GM12878 (cell line): ENCODE results near the gene ERC2. TPM values are rescaled to one million over a fixed set of nuclear protein-coding genes. Genes with fewer than 3 reads are reported as not detected.

Source experiments
- ATAC-seq: fragments of 200-7000 bp; cut with Tn5 transposase; 3 replicates; pipeline ENCODE4 v1.9.1; 2020; ENCODE audit warnings: mild to moderate bottlenecking, moderate library complexity
- BruUV-seq: library from RNA; stranded (reverse); fragments of 400-500 nt; replicated peaks from 2 replicates; lab custom pipeline; 2021; lab: Mats Ljungman, UMichigan
- CTCF ChIA-PET: fragments of 300-600 bp; sonication (Branson Sonifier 250); formaldehyde crosslinking; extraction: SDS; loops from one replicate; lab custom pipeline; 2021; ENCODE audit warnings: inconsistent platforms; lab: Yijun Ruan, JAX
- POLR2A ChIA-PET: fragments of 350-600 bp; formaldehyde crosslinking; extraction: SDS; loops from one replicate; lab custom pipeline; 2021; ENCODE audit warnings: inconsistent platforms; lab: Charles Lee
- RAD21 ChIA-PET: fragments of 300-600 bp; sonication (Branson Sonifier 250); formaldehyde crosslinking; loops from one replicate; lab custom pipeline; 2023; ENCODE audit warnings: antibody characterized with exemption; ENCODE audit not compliant: unreplicated experiment; lab: Charles Lee
- SMC1A ChIA-PET: fragments of 300-600 bp; sonication (Branson Sonifier 250); formaldehyde crosslinking; loops from one replicate; lab custom pipeline; 2023; ENCODE audit not compliant: unreplicated experiment, uncharacterized antibody; lab: Charles Lee
- DNase-seq: peaks from one replicate; pipeline ENCODE4 v3.0.0-alpha.2; 2011; ENCODE audit warnings: low read depth, low spot score
- FAIRE-seq: peaks from 3 replicates; lab custom pipeline; 2011; peaks lifted over from hg19 to GRCh38; lab: Jason Lieb, UNC
- H2AFZ ChIP-seq: 2 replicates; pipeline ENCODE4 v1.6.0; 2011; ENCODE audit warnings: low read depth, low read length, control low read depth; ENCODE audit not compliant: control insufficient read depth
- H3K27ac ChIP-seq: 2 replicates; pipeline ENCODE4 v1.5.1; 2011; ENCODE audit warnings: control low read depth; ENCODE audit not compliant: control insufficient read depth, insufficient read depth
- H3K27me3 ChIP-seq, 2 experiments: replicated peaks in 1 of 2; 2 replicates each; pipeline versions ENCODE4 v1.6.0 to v1.6.1; 2011; ENCODE audit warnings: low read length in 1 of 2; ENCODE audit not compliant: control insufficient read depth in 2 of 2, insufficient read depth in 2 of 2
- H3K36me3 ChIP-seq, 2 experiments: 2 replicates each; pipeline ENCODE4 v1.5.1; 2011; ENCODE audit warnings: low read length in 1 of 2; ENCODE audit not compliant: control insufficient read depth in 2 of 2, insufficient read depth in 2 of 2
- H3K4me1 ChIP-seq: 2 replicates; pipeline ENCODE4 v1.6.1; 2011; ENCODE audit warnings: mild to moderate bottlenecking, low read length, moderate library complexity, mixed read lengths; ENCODE audit not compliant: control insufficient read depth, insufficient read depth
- H3K4me2 ChIP-seq: 2 replicates; pipeline ENCODE4 v1.6.0; 2011; ENCODE audit warnings: control low read depth; ENCODE audit not compliant: control insufficient read depth, insufficient read depth
- H3K4me3 ChIP-seq: fragments of 200-600 bp; sonication (generic); 2 replicates; pipeline ENCODE4 v1.5.1; 2016
- H3K79me2 ChIP-seq: 2 replicates; pipeline ENCODE4 v1.6.0; 2011; ENCODE audit warnings: low read length; ENCODE audit not compliant: control insufficient read depth, insufficient read depth
- H3K9ac ChIP-seq: 2 replicates; pipeline ENCODE4 v1.8.0; 2011; ENCODE audit warnings: low read length, control low read depth, mixed read lengths; ENCODE audit not compliant: control insufficient read depth, insufficient read depth
- H3K9me3 ChIP-seq: replicated peaks from 3 replicates; pipeline ENCODE4 v1.5.1; 2011; ENCODE audit warnings: mild to moderate bottlenecking, low read length; ENCODE audit not compliant: control insufficient read depth, insufficient read depth
- H4K20me1 ChIP-seq: 2 replicates; pipeline ENCODE4 v1.6.0; 2011; ENCODE audit not compliant: control insufficient read depth, insufficient read depth
- BMI1 ChIP-seq: fragments of 450-650 bp; IDR thresholded peaks from 2 replicates; pipeline ENCODE4 v1.6.1; 2016; ENCODE audit warnings: mild to moderate bottlenecking, moderate library complexity, borderline replicate concordance
- CBX3 ChIP-seq: fragments of 200-600 bp; sonication (generic); IDR thresholded peaks from 2 replicates; pipeline ENCODE4 v1.6.1; 2016; ENCODE audit warnings: low read depth, borderline replicate concordance
- FOXM1 ChIP-seq: IDR thresholded peaks from 2 replicates; pipeline ENCODE4 v1.6.1; 2012; ENCODE audit warnings: low read depth, mild to moderate bottlenecking, inconsistent platforms, low read length, moderate library complexity
- GABPA ChIP-seq: IDR thresholded peaks from 2 replicates; pipeline ENCODE4 v1.6.1; 2014; ENCODE audit warnings: antibody characterized with exemption, low read depth, mild to moderate bottlenecking, inconsistent platforms
- MTA3 ChIP-seq: IDR thresholded peaks from 2 replicates; pipeline ENCODE4 v1.6.1; 2012; ENCODE audit warnings: low read length, inconsistent platforms, borderline replicate concordance
- NBN ChIP-seq: fragments of 450-650 bp; IDR thresholded peaks from 2 replicates; pipeline ENCODE4 v1.6.1; 2016
- NFYB ChIP-seq: IDR thresholded peaks from 2 replicates; pipeline ENCODE4 v1.6.1; 2011; ENCODE audit warnings: low read depth, mild to moderate bottlenecking, low read length, improper control_type of control experiment, moderate library complexity; ENCODE audit not compliant: insufficient read depth
- POLR2A ChIP-seq: IDR thresholded peaks from 2 replicates; pipeline ENCODE4 v1.6.1; 2011; ENCODE audit warnings: low read depth, mild to moderate bottlenecking, low read length
- RAD21 ChIP-seq: IDR thresholded peaks from 2 replicates; pipeline ENCODE4 v1.6.1; 2011; ENCODE audit warnings: mild to moderate bottlenecking, low read depth, low read length, moderate library complexity; ENCODE audit not compliant: insufficient read depth
- YBX1 ChIP-seq: fragments of 450-650 bp; IDR thresholded peaks from 2 replicates; pipeline ENCODE4 v1.6.1; 2016; ENCODE audit warnings: antibody characterized with exemption
- whole genome bisulfite sequencing: methylation state at CpG from one replicate; pipeline ENCODE4 v1.1.6; 2016; ENCODE audit warnings: low lambda C conversion rate; ENCODE audit not compliant: insufficient replicate concordance, insufficient coverage; ENCODE audit errors: missing lambda C conversion rate; 5-methylcytosine and 5-hydroxymethylcytosine counted together
- in situ Hi-C: fragments of 300-500 bp; cut with MboI; formaldehyde crosslinking; loops from 9 replicates; pipeline ENCODE4 v1.14.3; 2018; ENCODE audit warnings: mixed read lengths
- intact Hi-C: fragments of 100-400 bp; cut with micrococcal nuclease; formaldehyde crosslinking; loops from one replicate; pipeline ENCODE4 v1.14.2; 2022; ENCODE audit not compliant: unreplicated experiment
- polyA plus RNA-seq, 11 experiments: library from polyadenylated mRNA; depleted of rRNA in 4 of 11; unstranded in 6 of 11; stranded (reverse) in 5 of 11; fragments of >200 nt; fragmentation: Nextera tagmentation in 4 of 11; fragmentation: Illumina TruSeq in 1 of 11; extraction: Ambion mirVana in 4 of 11; extraction: Trizol in 1 of 11; gene quantifications; 1 replicate in 1 of 11; 2 replicates in 10 of 11; pipeline versions ENCODE4 v1.2.1 to v1.2.3, GENCODE V29; 2011 to 2016; ENCODE audit warnings: inconsistent platforms in 2 of 11, missing spikeins in 2 of 11, low read depth in 1 of 11
- total RNA-seq, 4 experiments: library from RNA; depleted of rRNA in 3 of 4; stranded (reverse); fragments of >200 nt in 3 of 4; fragmentation: Illumina TruSeq in 1 of 4; extraction: Trizol in 1 of 4; gene quantifications; 2 replicates each; pipeline versions ENCODE4 v1.2.1 to v1.2.3, GENCODE V29; 2013 to 2021
- TF ChIP-seq, protein P1 (sequence below): fragments of 450-650 bp; IDR thresholded peaks from 2 replicates; pipeline ENCODE4 v1.6.1; 2017; ENCODE audit warnings: low read depth, mild to moderate bottlenecking, moderate library complexity
- TF ChIP-seq, protein P2 (sequence below): fragments of 150-350 bp; IDR thresholded peaks from 2 replicates; pipeline ENCODE4 v1.6.1; 2014; ENCODE audit warnings: mild to moderate bottlenecking, low read depth, low read length
- TF ChIP-seq, protein P3 (sequence below): IDR thresholded peaks from 2 replicates; pipeline ENCODE4 v1.6.1; 2012; ENCODE audit warnings: low read depth, low read length, improper control_type of control experiment
- TF ChIP-seq, protein P4 (sequence below): fragments of 450-650 bp; conservative IDR thresholded peaks from 2 replicates; pipeline ENCODE4 v1.6.1; 2017; ENCODE audit warnings: mild to moderate bottlenecking, moderate library complexity

ERC2 gene
- total and polyA plus RNA-seq, 10 of the 15 experiments (the other 5 are each of a cell fraction or from before 2014, with no cell fraction given), result 0.06 to 1.4 (median 0.12) TPM; not detected in 3

DNA sequence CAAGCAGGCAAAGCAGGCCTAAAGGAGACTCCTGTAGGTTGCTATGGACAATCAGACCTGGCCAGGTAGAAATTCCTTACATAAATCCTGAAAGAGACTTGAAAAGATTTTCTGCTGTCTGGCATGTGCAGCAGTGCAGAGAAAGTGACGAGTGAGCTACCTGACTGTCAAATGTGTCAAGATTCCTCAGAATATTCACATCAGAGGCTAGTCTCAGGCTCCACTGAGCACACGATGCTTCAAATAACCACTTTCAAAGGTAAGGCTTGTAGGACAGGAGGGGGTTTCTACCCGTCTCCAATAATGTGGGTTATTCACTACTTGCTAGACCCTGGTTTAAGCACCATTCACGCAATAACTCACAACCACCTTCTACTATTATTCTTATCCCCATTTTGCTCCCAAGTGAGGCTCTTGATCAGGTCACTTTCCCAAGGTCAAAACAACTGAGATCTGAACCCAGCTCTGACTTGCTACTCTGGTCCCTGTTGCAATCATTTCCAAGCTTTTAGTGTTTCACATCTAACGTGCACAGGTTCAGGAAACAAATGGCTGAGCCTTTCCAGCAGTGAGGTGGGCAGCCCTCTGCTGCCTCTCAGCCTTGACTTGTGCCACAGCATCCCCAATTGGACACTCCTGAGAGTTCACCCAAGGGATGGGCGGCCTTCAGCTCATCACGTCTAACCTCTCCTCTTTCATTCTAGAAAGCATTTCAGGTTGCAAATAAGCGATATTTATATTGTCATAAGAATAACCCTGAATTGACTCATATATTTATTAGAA is 651.3 kb downstream of the ERC2 start (continued):
- TF ChIP-seq GABPA (no peak), MTA3 (no peak), NFYB (no peak), BMI1 (no peak)
- TF ChIP-seq, protein P1, sequence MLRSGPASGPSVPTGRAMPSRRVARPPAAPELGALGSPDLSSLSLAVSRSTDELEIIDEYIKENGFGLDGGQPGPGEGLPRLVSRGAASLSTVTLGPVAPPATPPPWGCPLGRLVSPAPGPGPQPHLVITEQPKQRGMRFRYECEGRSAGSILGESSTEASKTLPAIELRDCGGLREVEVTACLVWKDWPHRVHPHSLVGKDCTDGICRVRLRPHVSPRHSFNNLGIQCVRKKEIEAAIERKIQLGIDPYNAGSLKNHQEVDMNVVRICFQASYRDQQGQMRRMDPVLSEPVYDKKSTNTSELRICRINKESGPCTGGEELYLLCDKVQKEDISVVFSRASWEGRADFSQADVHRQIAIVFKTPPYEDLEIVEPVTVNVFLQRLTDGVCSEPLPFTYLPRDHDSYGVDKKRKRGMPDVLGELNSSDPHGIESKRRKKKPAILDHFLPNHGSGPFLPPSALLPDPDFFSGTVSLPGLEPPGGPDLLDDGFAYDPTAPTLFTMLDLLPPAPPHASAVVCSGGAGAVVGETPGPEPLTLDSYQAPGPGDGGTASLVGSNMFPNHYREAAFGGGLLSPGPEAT, result no peak
- TF ChIP-seq, protein P2, sequence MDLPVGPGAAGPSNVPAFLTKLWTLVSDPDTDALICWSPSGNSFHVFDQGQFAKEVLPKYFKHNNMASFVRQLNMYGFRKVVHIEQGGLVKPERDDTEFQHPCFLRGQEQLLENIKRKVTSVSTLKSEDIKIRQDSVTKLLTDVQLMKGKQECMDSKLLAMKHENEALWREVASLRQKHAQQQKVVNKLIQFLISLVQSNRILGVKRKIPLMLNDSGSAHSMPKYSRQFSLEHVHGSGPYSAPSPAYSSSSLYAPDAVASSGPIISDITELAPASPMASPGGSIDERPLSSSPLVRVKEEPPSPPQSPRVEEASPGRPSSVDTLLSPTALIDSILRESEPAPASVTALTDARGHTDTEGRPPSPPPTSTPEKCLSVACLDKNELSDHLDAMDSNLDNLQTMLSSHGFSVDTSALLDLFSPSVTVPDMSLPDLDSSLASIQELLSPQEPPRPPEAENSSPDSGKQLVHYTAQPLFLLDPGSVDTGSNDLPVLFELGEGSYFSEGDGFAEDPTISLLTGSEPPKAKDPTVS, result no peak

DNA sequence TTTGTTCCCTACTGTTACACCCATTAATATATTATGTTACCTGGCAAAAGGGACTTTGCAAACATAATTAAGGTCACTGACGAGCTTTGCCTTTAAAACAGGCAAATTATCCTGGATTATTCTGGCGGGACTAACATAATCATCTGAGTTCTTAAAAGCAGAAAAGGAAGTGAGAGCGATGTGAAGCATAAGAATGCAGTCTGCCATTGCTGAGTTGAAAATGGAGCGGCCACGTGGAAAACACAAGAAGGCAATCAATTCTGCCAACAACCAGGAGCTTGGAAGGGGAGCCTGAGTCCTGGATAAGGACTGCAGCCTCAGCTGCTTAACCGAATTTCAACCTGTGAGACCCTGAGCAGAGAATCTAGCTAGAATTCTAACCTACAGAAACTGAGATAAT is 653.0 kb downstream of the ERC2 start:
- DNase-seq, result no peak
- Histone ChIP-seq H3K4me2 (no peak overlapping the region), H3K27me3 (peaks cover 0 to 2% of the 10 kb centered on the region in 2 experiments; a peak in 2 of 4 replicates), H3K4me3 (no peak overlapping the region), H3K79me2 (no peaks in the 10 kb centered on the region), H3K27ac (no peak overlapping the region), H3K9ac (no peak overlapping the region), H3K4me1 (no peaks in the 10 kb centered on the region), H3K9me3 (no peaks in the 10 kb centered on the region), H4K20me1 (no peaks in the 10 kb centered on the region), H2AFZ (no peak overlapping the region), H3K36me3 (no peaks in the 10 kb centered on the region)
- SMC1A ChIA-PET, result interaction anchor here (1.0 kb wide), 1 partner anchor 46 kb away, joined by 3 read pairs; no protein-coding TSS in a partner anchor
- ATAC-seq, result no peak
- TF ChIP-seq POLR2A (no peak), NBN (no peak), FOXM1 (no peak), CBX3 (no peak), RAD21 (no peak), YBX1 (no peak)
- TF ChIP-seq, protein P3, sequence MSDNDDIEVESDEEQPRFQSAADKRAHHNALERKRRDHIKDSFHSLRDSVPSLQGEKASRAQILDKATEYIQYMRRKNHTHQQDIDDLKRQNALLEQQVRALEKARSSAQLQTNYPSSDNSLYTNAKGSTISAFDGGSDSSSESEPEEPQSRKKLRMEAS, result no peak
- TF ChIP-seq, protein P4, sequence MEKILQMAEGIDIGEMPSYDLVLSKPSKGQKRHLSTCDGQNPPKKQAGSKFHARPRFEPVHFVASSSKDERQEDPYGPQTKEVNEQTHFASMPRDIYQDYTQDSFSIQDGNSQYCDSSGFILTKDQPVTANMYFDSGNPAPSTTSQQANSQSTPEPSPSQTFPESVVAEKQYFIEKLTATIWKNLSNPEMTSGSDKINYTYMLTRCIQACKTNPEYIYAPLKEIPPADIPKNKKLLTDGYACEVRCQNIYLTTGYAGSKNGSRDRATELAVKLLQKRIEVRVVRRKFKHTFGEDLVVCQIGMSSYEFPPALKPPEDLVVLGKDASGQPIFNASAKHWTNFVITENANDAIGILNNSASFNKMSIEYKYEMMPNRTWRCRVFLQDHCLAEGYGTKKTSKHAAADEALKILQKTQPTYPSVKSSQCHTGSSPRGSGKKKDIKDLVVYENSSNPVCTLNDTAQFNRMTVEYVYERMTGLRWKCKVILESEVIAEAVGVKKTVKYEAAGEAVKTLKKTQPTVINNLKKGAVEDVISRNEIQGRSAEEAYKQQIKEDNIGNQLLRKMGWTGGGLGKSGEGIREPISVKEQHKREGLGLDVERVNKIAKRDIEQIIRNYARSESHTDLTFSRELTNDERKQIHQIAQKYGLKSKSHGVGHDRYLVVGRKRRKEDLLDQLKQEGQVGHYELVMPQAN, result no peak
- no TSS peak for BruUV-seq
- POLR2A ChIA-PET, result no interaction called here
- 23% methylated on average over 6 of the region's 6 CpGs for WGBS
- CTCF ChIA-PET, result no interaction called here
- no peak for FAIRE-seq
- RAD21 ChIA-PET, result no interaction called here
- intact Hi-C loops (no loop called here), in situ Hi-C loops (no loop called here)
